PC-3 (cell line): ENCODE results near the gene FOXE1. TPM values are rescaled to one million over a fixed set of nuclear protein-coding genes. Genes with fewer than 3 reads are reported as not detected.
A peak's percentile ranks its signal among the peaks of the same experiment; 100 is the strongest.

ENCODE experiments used
- ATAC-seq: fragments of 200-7000 bp; cut with Tn5 transposase; 2 replicates; pipeline ENCODE4 v1.9.1; 2020; ENCODE audit warnings: mild to moderate bottlenecking, moderate library complexity
- BruUV-seq: library from RNA; stranded (reverse); fragments of 400-500 nt; replicated peaks from 2 replicates; lab custom pipeline; 2021; lab: Mats Ljungman, UMichigan
- CTCF ChIA-PET: fragments of 300-600 bp; sonication (Branson Sonifier 250); formaldehyde crosslinking; loops from one replicate; lab custom pipeline; 2022; ENCODE audit warnings: antibody characterized with exemption; lab: Charles Lee
- POLR2A ChIA-PET: fragments of 300-600 bp; sonication (Branson Sonifier 250); formaldehyde crosslinking; loops from one replicate; lab custom pipeline; 2022; ENCODE audit warnings: antibody characterized with exemption; ENCODE audit not compliant: unreplicated experiment; lab: Charles Lee
- DNase-seq: peaks from one replicate; pipeline ENCODE4 v3.0.0-alpha.2; 2015
- H2AFZ ChIP-seq: fragments of 300-600 bp; sonication (generic); 2 replicates; pipeline ENCODE4 v1.6.0; 2016; ENCODE audit warnings: antibody characterized with exemption, low read length
- H3F3A ChIP-seq: fragments of 300-600 bp; sonication (generic); one replicate; pipeline ENCODE4 v1.6.0; 2017; ENCODE audit warnings: antibody characterized with exemption, low read length, control low read depth, mild to moderate bottlenecking; ENCODE audit not compliant: unreplicated experiment
- H3K27ac ChIP-seq: fragments of 300-600 bp; sonication (generic); 2 replicates; pipeline ENCODE4 v1.5.1; 2016; ENCODE audit warnings: mild to moderate bottlenecking, low read length
- H3K27me3 ChIP-seq: fragments of 300-600 bp; sonication (generic); 2 replicates; pipeline ENCODE4 v1.6.1; 2016; ENCODE audit warnings: low read length, mixed read lengths
- H3K36me3 ChIP-seq: fragments of 300-600 bp; sonication (generic); 2 replicates; pipeline ENCODE4 v1.6.1; 2016; ENCODE audit warnings: low read depth, mixed run types, low read length, mixed read lengths
- H3K4me1 ChIP-seq: fragments of 300-600 bp; sonication (generic); 2 replicates; pipeline ENCODE4 v1.5.1; 2016; ENCODE audit warnings: low read length; ENCODE audit not compliant: insufficient read depth
- H3K4me2 ChIP-seq: fragments of 300-600 bp; sonication (generic); 2 replicates; pipeline ENCODE4 v1.6.0; 2016; ENCODE audit warnings: low read length
- H3K4me3 ChIP-seq: fragments of 300-600 bp; sonication (generic); 2 replicates; pipeline ENCODE4 v1.5.1; 2016; ENCODE audit warnings: mild to moderate bottlenecking, low read length, mixed read lengths
- H3K79me2 ChIP-seq: fragments of 300-600 bp; sonication (generic); 2 replicates; pipeline ENCODE4 v1.6.1; 2017; ENCODE audit warnings: low read length, mixed read lengths
- H3K9ac ChIP-seq: fragments of 300-600 bp; sonication (generic); 2 replicates; pipeline ENCODE4 v1.6.0; 2016; ENCODE audit warnings: mild to moderate bottlenecking, low read length
- H3K9me2 ChIP-seq: fragments of 300-600 bp; sonication (generic); replicated peaks from 2 replicates; pipeline ENCODE4 v1.6.1; 2016; ENCODE audit warnings: mixed run types, low read length, mixed read lengths
- H3K9me3 ChIP-seq: fragments of 300-600 bp; sonication (generic); 2 replicates; pipeline ENCODE4 v1.6.1; 2016; ENCODE audit warnings: low read length, mixed read lengths
- H4K20me1 ChIP-seq: fragments of 300-600 bp; sonication (generic); 2 replicates; pipeline ENCODE4 v1.6.1; 2016; ENCODE audit warnings: low read length, mixed read lengths
- CTCF ChIP-seq: fragments of 300-600 bp; sonication (generic); conservative IDR thresholded peaks from 2 replicates; pipeline ENCODE4 v1.5.1; 2017; ENCODE audit warnings: antibody characterized with exemption, low read depth, mild to moderate bottlenecking, low read length
- EZH2 ChIP-seq: fragments of 300-600 bp; sonication (generic); IDR thresholded peaks from one replicate; pipeline ENCODE4 v1.6.1; 2017; ENCODE audit warnings: antibody characterized with exemption, mild to moderate bottlenecking, low read length; ENCODE audit not compliant: unreplicated experiment
- EZH2phosphoT487 ChIP-seq: fragments of 300-600 bp; sonication (generic); IDR thresholded peaks from 2 replicates; pipeline ENCODE4 v1.6.1; 2018; ENCODE audit warnings: mild to moderate bottlenecking, antibody characterized with exemption, low read length, borderline replicate concordance
- intact Hi-C: fragments of 100-400 bp; cut with micrococcal nuclease; formaldehyde crosslinking; loops from 2 replicates; pipeline ENCODE4 v1.9.0; 2023
- total RNA-seq: library from RNA; depleted of rRNA; stranded (reverse); fragments of >200 nt; gene quantifications from 2 replicates; pipeline ENCODE4 v1.2.3, GENCODE V29; 2014

The FOXE1 gene
- total RNA-seq, 1 experiment from 2014 or later = not detected

- Histone ChIP-seq H3K36me3 (no peaks in the 10 kb centered on the region), H3K9me3 (no peaks in the 10 kb centered on the region), H3F3A (no peaks in the 10 kb centered on the region), H3K4me1 (no peaks in the 10 kb centered on the region), H3K4me3 (no peak overlapping the region), H3K79me2 (no peaks in the 10 kb centered on the region), H3K9ac (no peak overlapping the region), H3K9me2 (no peaks in the 10 kb centered on the region), H3K4me2 (no peak overlapping the region), H2AFZ (no peak overlapping the region), H3K27ac (no peak overlapping the region), H3K27me3 (no peaks in the 10 kb centered on the region), H4K20me1 (no peaks in the 10 kb centered on the region)
- ChIA-PET CTCF (no interaction called here), POLR2A (no interaction called here)
- no TSS peak for BruUV-seq
- DNase-seq = no peak
- intact Hi-C loops = no loop called here
- ATAC-seq = no peak
- TF ChIP-seq CTCF (no peak), EZH2phosphoT487 (no peak), EZH2 (no peak)
Measured at GRCh38 chr9:97809666-97810344, 43.2 kb upstream of the FOXE1 start.

- Histone ChIP-seq H3K36me3 (no peaks in the 10 kb centered on the region), H3K27ac (no peak overlapping the region), H3K9me2 (no peaks in the 10 kb centered on the region), H3K79me2 (no peaks in the 10 kb centered on the region), H3K4me1 (no peaks in the 10 kb centered on the region), H2AFZ (no peak overlapping the region), H3F3A (no peaks in the 10 kb centered on the region), H3K27me3 (no peaks in the 10 kb centered on the region), H3K9me3 (no peaks in the 10 kb centered on the region), H3K9ac (no peak overlapping the region), H3K4me2 (no peak overlapping the region), H3K4me3 (no peak overlapping the region), H4K20me1 (no peaks in the 10 kb centered on the region)
- ChIA-PET CTCF (no interaction called here), POLR2A (no interaction called here)
- ATAC-seq = no peak
- no TSS peak for BruUV-seq
- DNase-seq = peak; percentile 19
- no peak for TF ChIP-seq CTCF
- no peak for TF ChIP-seq EZH2
- no peak for TF ChIP-seq EZH2phosphoT487
- intact Hi-C loops = no loop called here
Measured at GRCh38 chr9:97811533-97812246, 41.3 kb upstream of the FOXE1 start.

- ATAC-seq (no peak), DNase-seq (no peak)
- Histone ChIP-seq H3K4me3 (no peak overlapping the region), H3K27ac (no peak overlapping the region), H3K4me1 (no peaks in the 10 kb centered on the region), H4K20me1 (no peaks in the 10 kb centered on the region), H3K4me2 (no peak overlapping the region), H3K79me2 (no peaks in the 10 kb centered on the region), H3K9me3 (no peaks in the 10 kb centered on the region), H3F3A (no peaks in the 10 kb centered on the region), H3K9me2 (no peaks in the 10 kb centered on the region), H3K27me3 (no peaks in the 10 kb centered on the region), H3K9ac (no peak overlapping the region), H3K36me3 (no peaks in the 10 kb centered on the region), H2AFZ (no peak overlapping the region)
- ChIA-PET POLR2A (no interaction called here), CTCF (no interaction called here)
- no TSS peak for BruUV-seq
- intact Hi-C loops = no loop called here
- no peak for TF ChIP-seq EZH2phosphoT487
Measured at GRCh38 chr9:97812247-97812543, 40.8 kb upstream of the FOXE1 start.
